GM21737 (cell line): Measurements from ENCODE around the gene TMEM255B.

ENCODE experiments used
- ATAC-seq: cut with Tn5 transposase; IDR thresholded peaks from one replicate; pipeline ENCODE4 v1.9.1; 2021; ENCODE audit warnings: mild to moderate bottlenecking, moderate library complexity; ENCODE audit not compliant: unreplicated experiment

The TMEM255B gene

DNA sequence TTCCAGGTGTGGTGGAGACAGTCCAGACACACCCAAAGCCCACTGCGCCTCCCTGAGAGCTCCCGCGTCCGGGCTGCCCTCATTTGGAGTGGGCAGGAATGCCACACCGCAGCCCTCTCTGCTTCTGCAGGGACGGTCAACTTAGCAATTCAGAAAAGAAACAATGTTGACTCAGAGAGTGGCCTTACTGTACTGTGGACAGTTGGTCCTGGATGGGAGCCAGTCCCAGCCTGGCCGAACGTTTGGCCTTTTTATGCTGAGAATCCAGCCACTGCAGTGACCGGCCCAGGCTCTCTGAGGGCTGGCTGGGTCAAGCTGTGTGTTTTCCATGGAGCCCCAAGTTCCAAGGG is 97.7 kb downstream of the TMEM255B start:
- ATAC-seq = no peak

DNA sequence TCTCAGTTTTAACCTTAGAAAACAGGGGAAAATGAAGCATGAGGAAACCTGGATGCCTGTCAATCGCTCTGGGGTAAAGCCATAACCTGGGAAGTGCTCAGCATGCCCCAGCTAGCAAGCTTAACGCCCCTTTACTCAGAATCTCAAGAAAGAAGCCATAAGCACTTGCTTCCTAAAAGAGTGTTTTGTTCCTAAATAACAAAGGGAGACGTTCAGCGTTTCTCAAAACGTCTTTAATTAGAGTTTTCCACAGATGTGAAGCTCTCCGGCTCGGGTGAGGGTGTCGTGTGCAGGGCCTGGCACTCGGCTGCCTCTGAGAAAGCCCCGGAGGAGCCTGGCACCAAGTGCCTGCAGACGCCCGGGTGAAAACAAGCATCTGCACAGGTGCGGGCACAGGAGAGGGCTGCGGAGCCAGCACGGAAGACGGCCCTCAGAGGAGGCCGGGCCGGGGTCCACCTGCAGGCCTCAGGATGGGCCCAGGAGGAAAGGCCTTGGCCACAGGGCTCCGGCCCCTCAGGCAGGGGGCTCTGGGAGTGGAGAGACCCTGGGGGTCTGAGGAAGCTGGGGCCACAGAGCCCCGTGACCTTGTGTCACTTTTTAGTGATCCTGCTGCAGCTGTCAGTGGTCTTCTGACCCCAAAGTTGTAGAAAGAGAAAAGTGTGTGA is 98.6 kb downstream of the TMEM255B start:
- no peak for ATAC-seq

DNA sequence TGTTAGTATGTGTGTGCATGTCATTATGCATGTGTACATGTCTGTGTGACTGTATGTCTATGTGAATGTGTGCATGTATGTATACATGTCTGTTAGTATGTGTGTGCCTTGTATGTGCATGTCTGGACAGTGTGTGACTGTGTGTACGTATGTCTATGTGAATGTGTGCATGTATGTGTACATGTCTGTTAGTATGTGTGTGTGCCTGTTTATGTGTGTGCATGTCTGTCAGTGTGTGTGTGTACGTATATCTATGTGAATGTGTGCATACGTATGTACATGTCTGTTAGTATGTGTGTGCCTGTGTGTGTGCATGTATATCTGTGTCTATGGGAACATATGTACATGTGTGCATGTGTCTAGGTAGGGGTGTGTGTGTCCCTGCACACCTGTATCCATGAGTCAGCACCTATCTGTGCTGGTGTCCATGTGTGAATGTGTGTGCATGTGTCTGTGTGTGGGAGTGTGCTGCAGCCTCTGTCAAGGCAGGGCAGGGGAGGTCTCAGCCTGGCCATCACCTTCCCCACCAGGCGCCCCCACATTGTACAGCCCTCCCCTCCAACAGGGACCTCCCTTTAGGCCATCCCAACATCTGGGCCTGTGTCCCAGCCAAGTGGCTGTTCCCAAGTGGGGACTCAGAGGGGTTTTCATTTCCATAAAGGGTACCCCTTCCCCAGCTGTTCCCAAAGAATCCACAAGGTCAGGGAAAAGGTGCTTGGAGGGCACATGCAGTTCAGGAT is 100.5 kb downstream of the TMEM255B start:
- ATAC-seq = no peak

DNA sequence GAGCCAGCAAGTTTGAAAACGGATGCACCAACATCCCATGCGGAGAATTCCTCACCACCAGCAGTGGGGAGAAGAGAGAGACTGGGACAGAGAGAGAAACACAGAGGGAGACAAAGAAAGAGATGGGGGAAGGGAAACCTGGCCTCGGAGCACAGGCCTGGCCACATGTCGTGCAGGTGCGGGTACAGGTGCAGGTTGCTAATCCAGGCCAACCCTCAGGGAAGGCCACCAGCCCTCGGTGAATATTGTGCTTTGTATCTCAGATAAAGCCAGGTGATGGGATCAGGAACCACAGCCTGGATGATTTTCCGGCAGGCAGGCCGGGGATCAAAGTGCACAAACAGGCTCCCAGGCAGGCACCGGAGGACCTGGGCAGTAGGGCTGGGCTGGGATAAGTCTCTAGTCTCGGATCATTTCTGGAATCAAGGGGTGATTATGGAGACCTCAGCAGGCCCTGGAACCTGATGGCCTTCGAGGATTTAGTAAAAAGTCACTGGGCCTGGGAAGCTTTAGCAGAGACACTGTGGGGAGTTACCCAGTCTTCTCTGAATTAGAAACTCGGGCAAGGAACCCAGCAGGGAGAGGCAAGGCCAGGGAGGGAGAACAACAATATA is 101.1 kb downstream of the TMEM255B start:
- ATAC-seq = no peak

DNA sequence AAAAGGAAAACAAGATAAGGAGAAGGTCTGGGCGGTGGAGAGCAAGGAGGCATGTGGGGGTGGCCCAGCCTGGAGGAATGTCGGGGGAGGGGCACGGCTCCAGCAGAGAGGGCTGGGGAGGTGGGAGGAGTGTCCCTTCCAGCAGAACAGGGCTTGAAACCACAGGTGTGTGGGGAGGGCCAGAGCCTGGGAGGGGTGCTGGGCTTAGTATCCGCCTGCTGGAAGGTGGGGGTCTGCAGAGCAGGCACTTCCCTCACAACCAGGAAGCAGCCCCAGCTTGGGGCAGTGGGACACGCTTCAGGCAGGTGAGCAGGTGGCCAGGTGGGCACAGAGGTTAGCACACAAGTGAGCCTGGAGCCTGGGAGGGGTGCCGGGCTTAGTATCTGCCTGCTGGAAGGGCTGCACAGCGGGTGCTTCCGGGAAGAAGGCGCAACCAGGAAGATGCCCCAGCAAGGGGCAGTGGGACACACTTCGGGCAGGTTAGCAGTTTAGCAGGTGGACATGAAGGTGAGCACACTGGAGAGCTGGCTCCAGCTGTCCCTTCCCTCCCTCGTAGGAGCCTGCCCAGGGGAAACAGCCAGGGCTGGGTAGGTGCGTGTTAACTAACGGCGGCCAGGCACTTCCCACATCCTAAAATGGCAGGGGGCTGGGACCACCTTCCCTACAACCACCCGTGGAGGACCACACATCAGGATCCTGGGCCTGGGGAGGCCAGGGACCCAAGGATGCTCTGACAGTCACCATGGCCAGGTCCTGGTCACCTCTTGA is 101.8 kb downstream of the TMEM255B start:
- no peak for ATAC-seq

DNA sequence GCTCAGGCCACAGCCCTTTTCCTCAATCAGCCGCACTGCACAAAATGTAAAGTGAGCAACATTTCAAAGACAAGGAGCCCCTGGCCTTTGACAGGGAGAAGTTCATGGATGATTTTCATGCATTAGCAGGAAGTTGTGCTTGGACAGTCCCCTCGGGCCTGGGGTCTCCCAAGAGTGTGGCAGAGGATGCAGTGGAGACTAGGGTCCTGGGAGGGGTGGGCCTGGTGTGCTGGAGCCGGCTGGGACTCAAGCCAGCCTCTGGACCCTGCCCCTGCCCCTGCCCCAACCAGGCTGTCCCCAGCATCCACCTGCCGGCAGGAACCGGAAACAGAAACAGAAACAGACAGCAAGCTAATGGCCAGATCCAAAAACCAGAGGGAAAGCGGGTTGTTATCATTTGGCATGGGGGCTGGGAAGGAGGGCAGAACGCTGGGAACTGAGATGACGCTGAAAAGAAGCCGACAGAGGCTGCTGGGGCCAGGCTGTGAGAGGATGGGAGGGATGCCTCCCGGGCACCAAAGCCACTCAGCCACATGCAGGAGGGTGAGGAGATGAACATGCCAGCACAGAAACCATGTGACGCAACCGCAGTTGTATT is 102.5 kb downstream of the TMEM255B start:
- no peak for ATAC-seq

DNA sequence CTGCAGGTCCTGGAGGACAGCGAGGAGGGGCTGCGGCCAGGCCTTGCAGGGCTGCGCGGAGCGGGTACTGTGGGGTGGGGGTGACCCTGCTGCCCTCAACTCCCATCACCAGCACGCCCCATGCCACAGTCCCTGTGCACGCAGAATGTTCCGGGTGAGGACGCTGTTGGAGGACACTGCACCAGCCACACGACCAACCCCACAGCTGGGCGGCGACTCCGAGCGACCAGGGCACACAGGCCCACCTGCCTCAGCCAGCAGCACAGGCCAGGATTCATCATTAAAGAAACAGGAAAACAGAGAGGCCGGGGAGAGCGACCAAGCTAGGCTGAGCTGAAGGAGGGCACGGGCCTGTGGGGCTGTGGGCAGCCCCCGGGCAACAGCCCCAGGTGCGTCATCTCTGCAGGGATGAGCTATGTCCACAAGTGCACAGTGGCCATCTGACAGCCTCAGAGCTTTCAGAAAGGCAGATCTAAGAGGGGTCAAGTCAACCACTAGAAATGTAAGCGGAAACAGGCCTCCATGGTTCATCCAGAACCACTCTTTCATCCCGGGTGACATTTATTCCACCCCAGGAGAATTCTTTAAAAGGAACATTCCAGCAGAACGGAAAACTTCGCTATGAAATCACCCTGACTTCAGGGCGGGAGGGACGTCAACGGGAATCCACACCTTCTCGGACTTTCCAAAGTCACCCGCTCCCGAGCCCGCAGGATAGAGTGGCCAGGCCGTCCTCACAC is 103.3 kb downstream of the TMEM255B start:
- ATAC-seq = no peak

DNA sequence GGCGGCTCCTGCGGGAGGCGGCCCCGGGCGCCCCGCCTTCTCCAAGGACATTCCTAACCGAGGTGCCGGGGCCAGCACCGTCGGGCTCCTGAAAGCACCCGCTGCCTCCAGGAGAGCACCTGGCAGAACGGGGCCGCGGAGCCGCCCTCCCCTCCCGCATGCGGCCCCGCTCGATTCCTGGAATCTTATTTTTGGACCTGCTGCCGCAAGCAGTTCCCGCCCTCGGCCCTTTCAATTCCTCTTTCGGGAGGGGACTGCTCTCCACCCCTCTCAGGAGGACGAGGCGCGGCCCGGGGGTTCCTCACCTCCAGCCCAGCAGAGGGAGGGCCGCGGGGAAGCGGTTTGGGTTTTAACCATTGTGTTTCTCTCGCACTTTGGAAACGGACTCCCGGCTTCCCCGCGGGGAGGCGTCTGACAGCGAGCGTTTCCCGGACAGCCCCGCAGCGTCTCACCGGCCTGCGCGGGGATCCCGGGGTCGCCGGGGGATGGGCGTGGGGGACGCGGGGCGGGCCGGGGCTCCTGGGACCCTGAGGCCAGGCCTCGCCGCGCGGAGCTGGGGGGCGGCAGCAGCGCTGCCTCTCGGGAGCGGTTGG is 104.0 kb downstream of the TMEM255B start:
- no peak for ATAC-seq

DNA sequence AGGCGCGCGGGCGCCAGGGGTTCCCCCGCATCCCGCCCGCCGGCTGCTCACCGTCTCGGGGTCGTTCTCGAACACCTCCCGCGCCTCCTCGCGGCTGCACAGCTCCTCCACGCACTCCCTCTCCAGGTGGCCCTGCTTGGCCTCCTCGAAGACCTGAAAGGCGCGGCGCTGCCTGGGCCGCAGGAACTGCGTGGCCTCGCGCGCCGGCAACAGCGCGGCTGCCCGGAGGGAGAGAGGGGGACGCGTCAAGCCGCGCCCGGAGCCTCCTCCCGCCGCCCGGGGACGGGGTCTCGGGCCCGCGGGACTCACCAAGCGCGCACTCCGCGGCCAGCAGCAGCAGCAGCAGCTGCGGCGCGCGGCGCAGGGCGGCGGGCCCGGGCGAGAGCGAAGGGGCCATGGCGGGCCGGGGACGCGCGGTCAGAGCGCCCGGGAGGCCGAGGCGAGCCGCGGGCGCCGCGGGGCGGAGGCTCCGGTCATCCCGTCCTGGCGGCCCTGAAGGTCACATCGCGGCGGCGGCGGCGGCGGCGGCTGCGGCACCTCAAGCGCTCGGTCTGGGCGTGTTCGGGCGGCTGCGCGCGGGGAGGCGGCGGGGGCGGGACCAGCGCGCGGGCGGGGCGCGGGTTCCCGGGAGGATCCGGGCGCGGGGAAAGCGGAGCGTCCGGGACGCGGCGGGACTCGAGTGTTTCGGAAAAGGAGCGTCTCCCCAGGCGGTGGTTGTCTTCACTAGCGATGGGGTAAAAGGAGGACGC is 104.7 kb downstream of the TMEM255B start, which contains the start of gene GAS6:
GAS6 (minus strand) TSS at position 553 of the 749 bp plus-strand sequence; CDS start at position 397, 156 bp downstream.
- no peak for ATAC-seq

DNA sequence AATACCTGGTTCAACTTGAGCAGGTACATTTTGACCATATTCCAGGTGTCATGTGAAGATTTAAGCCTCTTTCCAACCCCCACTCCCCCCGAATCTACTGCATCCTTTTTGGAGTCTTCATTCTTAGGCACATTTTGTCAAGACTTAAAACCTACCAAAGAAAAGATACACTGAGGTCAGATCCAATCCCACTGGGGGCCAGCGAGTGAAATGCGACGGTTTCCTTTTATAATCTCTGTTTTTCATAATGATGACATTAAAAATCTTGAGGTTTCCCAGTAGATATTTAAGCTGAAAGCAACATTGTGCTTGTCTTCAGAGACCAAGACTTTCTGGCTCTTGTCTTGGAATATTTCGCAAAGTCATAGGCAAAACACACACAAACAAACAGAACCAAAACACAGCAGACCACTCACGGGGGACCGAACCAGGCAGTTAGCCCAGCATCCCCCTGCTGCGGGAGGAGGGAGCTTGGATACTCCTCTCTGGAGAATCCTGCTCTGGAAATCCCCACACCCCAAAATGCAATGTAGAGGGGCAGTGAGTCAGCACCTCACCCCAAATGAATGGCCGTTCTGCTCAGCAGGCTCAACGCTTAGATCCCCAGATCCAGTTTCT is 105.4 kb downstream of the TMEM255B start:
- no peak for ATAC-seq

DNA sequence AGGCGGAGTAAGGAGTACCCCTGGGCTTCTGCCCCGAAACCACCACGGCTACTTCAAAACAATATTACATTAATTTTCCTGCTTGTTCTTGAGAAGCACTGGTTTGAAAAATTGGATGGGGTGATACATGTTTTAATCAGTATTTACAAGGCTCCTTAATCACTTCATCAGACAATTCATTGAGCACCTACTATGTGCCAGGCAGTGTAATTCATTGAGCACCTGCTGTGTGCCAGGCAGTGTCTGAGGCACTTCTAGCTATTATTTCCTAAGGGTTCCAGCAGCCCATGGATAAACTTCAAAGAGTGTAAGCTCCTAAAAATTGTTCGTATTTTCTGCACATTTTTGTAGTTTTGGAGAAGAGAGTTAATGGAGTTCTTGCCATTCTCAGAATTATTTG is 106.4 kb downstream of the TMEM255B start:
- no peak for ATAC-seq
